SKM-1 treated with dmso at 0.1 percent for 144 hours (cell line): ENCODE data around the gene PADI3.

ENCODE experiments used
- DNase-seq: peaks from one replicate; lab custom pipeline; 2025; ENCODE audit not compliant: unreplicated experiment; lab: John Stamatoyannopoulos, UW

PADI3 gene

DNA sequence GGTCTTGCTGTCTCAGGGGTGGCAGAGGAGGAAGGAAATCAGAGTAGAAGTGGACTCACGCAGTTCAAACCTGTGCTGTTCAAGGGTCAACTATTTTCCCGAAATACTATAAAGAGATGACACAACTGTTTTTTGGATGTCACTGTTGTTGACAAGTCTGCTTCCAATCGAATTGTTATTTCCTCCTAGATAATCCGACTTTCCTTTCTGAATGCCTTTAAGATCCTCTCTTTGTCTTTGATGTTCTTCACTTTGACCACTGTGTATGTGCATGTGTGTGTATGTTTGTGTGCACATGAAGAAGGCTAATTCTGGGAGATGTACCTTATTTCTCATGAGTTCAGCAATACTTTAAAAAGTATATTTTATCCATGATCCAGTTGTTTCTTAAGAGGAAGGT lies 80.7 kb downstream of the PADI3 start:
- no peak for DNase-seq

DNA sequence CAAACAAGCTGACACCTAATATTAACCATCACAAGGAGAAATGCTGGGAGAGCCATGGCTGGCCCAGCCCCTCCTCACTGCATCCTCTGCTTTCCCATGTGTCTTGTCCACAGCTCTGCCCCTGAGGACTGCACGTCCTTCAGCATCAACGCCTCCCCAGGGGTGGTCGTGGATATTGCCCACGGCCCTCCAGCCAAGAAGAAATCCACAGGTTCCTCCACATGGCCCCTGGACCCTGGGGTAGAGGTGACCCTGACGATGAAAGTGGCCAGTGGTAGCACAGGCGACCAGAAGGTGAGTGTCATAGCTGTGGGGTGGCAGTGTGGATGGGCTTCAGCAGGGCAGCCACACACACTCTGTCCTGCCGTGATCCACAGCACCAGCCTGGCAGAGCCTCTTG lies 82.0 kb downstream of the PADI3 start:
- no peak for DNase-seq

DNA sequence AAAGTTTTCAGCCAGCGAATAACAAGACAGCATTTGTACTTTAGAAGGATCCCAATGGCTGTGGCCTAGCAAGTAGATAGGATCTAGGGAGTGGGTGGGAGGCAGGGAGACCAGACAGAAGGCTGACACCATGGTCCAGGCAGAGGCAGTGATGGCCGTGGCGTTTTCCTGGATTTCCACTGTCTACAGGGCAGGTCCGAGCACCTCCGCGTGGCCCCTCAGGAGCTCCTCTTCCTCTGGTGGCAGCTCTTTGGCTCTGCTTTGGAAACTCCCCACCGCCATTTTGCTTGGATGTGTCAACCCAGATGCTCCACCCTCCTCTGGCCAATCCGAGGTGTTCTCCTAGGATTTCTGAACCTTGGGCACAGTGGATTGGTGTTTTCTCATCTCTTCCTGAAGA lies 84.2 kb downstream of the PADI3 start:
- DNase-seq = no peak
